ENCODE results near the gene MGMT. TPM values are rescaled to one million over a fixed set of nuclear protein-coding genes. Genes with fewer than 3 reads are reported as not detected.

The MGMT gene
- total RNA-seq, 3 donors from 2014 or later, result 13.2 to 14.6 (median 14.4) TPM

DNA sequence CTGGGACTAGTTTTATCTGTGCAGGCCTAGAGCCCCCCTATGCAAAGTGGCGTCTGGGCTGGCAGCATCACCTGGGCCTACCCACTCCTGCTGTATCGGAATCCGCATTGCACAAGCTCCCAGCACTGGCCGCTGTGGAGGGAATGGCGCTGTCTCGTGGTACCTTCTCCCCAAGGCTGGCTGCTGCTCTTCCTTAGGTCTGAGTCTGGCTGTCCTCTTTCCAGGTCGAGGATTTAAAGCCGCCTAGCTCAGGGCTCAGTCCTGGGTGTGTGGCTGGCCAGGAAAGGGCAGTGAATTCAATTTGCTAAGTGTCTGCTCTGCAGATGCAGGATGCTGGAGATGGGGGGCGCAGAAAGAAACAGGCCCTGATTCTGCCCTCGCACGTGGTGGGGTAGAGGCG lies 44.7 kb downstream of the MGMT start:
- H3K27me3 Mint-ChIP-seq (ENCODE audit: low read depth), result no peaks in the 10 kb centered on the region
- H3K36me3 Mint-ChIP-seq (ENCODE audit: insufficient read depth), result peaks cover 14% of the 10 kb centered on the region
- DNase-seq, result no peak
- ATAC-seq, result no peak
- no peak overlapping the region for H3K4me3 Mint-ChIP-seq
- H3K9me3 Mint-ChIP-seq, result peaks cover 6% of the 10 kb centered on the region
- peaks cover 20% of the 10 kb centered on the region for H3K4me1 Mint-ChIP-seq (ENCODE audit: low read depth)

DNA sequence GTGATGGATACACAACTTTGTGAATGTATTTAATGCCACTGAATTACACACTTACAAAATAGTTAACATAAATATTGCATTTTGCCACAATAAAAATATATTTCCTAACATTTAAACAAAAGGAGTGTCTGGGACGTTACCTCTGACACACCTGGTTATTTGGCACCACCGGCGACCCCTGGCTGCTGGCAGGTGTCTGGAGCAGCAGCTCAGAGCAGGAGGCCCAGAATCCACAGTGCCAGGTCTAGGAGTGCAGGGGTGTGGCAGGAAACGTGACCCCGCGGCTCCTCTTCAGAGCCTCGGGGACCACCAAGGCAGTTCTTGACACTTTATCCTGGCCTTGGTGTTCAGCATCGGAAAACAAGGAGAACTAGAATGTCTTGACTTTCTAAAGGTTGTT lies 46.3 kb downstream of the MGMT start:
- Mint-ChIP-seq H3K36me3 (ENCODE audit: insufficient read depth) (peaks cover 12% of the 10 kb centered on the region), H3K27me3 (ENCODE audit: low read depth) (no peaks in the 10 kb centered on the region), H3K4me1 (ENCODE audit: low read depth) (peaks cover 23% of the 10 kb centered on the region), H3K4me3 (no peak overlapping the region), H3K9me3 (peaks cover 6% of the 10 kb centered on the region)
- ATAC-seq (no peak), DNase-seq (no peak)

GRCh38 chr10:129514568-129515451 lies 47.8 kb downstream of the MGMT start:
- Mint-ChIP-seq H3K9me3 (no peaks in the 10 kb centered on the region), H3K27me3 (ENCODE audit: low read depth) (no peaks in the 10 kb centered on the region), H3K36me3 (ENCODE audit: insufficient read depth) (peaks cover 12% of the 10 kb centered on the region), H3K4me1 (ENCODE audit: low read depth) (peaks cover 23% of the 10 kb centered on the region), H3K4me3 (no peak overlapping the region)
- DNase-seq, result no peak
- ATAC-seq, result no peak

DNA sequence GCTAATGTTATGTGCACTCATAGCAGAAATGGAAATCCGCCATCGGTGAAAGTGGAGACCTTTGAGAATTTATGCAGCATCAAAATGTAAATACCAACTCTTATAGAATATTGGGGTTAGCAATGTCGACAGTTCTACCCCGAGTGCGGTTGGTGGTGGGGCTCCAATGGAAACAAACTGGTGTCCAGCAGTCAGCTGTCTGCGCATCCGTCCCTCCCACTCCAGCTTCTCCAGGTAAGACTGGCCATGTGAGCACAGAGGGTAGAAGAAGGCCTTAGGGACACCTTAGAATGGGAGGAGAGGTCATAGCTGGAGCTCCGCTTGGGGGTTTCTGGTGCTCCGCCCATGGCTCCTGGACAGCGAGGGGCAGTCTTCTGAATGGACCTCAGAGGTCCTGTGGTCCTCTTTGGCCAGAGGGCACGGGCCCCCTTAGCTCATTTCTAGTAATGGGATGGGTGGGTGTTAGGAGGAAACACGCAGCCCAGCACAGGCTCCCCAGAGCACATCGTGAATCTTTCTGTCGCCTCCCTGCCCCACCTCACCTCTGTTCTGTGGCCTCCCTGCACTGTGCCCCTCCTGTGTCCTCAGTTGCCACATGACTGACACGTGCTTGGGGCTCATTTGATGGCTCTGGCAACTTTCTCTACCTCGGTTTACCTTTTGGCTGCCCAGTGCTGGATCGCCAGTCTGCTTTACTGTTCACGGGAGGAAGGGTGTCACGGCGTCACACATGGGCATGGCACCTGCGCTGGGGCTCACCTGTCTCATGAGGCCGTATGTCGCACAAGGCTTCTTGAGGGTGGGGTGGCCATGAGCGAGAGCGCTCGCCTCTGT lies 50.0 kb downstream of the MGMT start:
- DNase-seq (no peak), ATAC-seq (no peak)
- H3K4me1 Mint-ChIP-seq (ENCODE audit: low read depth), result peaks cover 18% of the 10 kb centered on the region
- peaks cover 8% of the 10 kb centered on the region for H3K36me3 Mint-ChIP-seq (ENCODE audit: insufficient read depth)
- no peaks in the 10 kb centered on the region for H3K27me3 Mint-ChIP-seq (ENCODE audit: low read depth)
- no peaks in the 10 kb centered on the region for H3K9me3 Mint-ChIP-seq
- H3K4me3 Mint-ChIP-seq, result no peak overlapping the region

DNA sequence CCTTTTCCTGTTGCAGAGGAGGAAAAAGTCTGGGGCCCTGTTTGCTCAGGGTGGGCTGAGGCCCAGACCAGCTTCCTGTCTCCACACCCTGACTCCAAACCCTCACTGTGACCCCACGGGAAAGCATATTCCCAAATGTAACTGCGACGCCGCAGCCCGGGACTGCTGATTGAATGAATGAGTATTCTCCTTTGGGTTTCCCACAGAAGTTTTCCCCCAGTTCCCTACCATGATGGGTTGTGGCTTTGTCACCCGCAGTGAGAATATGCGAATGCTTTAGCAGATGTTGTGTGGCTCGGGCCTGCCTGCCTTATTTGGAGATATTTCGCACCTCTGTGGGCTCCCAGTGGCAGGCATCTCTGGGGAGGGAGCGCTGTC lies 50.6 kb downstream of the MGMT start:
- Mint-ChIP-seq H3K4me1 (ENCODE audit: low read depth) (peaks cover 15% of the 10 kb centered on the region), H3K36me3 (ENCODE audit: insufficient read depth) (peaks cover 8% of the 10 kb centered on the region), H3K4me3 (no peak overlapping the region), H3K27me3 (ENCODE audit: low read depth) (no peaks in the 10 kb centered on the region), H3K9me3 (no peaks in the 10 kb centered on the region)
- ATAC-seq (no peak), DNase-seq (no peak)

DNA sequence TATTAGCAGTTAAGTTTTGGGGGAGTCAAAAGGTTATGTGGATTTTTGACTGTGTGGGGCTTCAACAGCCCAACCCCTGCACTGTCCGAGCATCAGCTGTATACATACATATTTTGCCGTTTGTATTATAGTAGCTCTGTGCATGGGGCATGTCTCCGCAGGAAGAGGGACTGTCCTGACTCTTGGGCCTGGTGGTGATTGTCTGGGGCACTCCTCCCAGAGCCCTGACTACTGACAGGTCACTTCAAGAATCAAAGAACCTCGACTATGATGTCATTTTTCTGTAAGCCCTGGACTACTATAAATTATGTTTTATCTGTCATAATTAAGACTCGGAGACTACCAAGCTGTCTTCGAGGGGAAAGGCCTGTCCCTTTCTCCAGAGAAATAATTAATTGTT lies 51.8 kb downstream of the MGMT start:
- Mint-ChIP-seq H3K9me3 (no peaks in the 10 kb centered on the region), H3K36me3 (ENCODE audit: insufficient read depth) (peaks cover 8% of the 10 kb centered on the region), H3K4me1 (ENCODE audit: low read depth) (peaks cover 12% of the 10 kb centered on the region), H3K4me3 (no peak overlapping the region), H3K27me3 (ENCODE audit: low read depth) (no peaks in the 10 kb centered on the region)
- DNase-seq (no peak), ATAC-seq (no peak)

DNA sequence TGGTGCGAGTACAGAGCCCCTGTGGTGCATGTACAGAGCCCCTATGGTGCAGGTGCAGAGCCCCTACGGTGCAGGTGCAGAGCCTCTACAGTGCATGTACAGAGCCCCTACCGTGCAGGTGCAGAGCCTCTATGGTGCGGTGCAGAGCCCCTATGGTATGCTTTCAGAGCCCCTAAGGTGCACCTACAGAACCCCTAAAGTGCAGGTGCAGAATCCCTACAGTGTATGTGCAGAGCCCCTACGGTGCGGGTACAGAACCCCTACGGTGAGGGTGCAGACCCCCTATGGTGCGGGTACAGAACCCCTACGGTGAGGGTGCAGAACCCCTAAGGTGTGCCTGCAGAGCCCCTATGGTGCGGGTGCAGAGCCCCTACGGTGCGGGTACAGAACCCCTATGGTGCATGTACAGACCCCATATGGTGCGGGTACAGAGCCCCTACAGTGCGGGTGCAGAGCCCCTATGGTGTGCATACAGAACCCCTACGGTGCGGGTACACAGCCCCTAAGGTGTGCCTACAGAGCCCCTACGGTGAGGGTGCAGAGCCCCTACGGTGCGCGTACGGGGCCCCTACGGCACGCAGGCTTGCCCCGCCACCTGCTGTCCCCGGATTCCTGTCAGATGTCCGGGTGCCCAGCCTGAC lies 53.5 kb downstream of the MGMT start:
- ATAC-seq, result no peak
- Mint-ChIP-seq H3K4me3 (no peak overlapping the region), H3K9me3 (no peaks in the 10 kb centered on the region), H3K4me1 (ENCODE audit: low read depth) (peaks cover 4% of the 10 kb centered on the region), H3K36me3 (ENCODE audit: insufficient read depth) (peaks cover 12% of the 10 kb centered on the region), H3K27me3 (ENCODE audit: low read depth) (no peaks in the 10 kb centered on the region)
- DNase-seq, result no peak

- DNase-seq, result no peak
- Mint-ChIP-seq H3K4me1 (ENCODE audit: low read depth) (peaks cover 3% of the 10 kb centered on the region), H3K36me3 (ENCODE audit: insufficient read depth) (peaks cover 12% of the 10 kb centered on the region), H3K9me3 (no peaks in the 10 kb centered on the region), H3K4me3 (no peak overlapping the region), H3K27me3 (ENCODE audit: low read depth) (no peaks in the 10 kb centered on the region)
- ATAC-seq, result no peak
Measured at GRCh38 chr10:129521161-129522025, 54.4 kb downstream of the MGMT start.

DNA sequence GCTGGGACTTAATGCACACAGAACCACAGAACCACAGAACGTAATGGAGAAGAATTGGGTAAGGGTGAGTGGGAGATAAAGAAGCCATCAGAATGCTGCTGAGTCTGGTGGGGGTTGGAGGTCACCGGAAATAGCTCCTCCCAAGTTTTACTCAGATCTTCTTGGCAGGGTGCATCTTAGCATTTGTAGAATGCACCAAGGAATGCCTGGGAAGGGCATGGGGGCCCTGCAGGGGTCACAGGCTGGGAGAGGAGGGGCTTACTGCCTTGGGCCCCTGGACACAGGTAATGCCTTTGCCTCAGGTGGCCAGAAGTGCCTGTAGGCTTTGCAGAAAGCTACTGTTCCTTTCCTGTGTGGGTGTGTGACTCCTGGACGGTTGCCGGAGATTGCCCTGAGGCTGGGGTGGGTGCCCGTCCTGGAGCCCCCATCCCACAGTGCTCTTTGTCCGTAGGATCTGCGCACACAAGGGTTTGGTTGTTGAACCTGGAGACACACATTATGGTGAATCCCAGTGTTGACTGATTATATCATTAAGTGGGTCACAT lies 55.1 kb downstream of the MGMT start:
- peaks cover 15% of the 10 kb centered on the region for H3K36me3 Mint-ChIP-seq (ENCODE audit: insufficient read depth)
- no peak for ATAC-seq
- no peak overlapping the region for H3K4me3 Mint-ChIP-seq
- H3K9me3 Mint-ChIP-seq, result no peaks in the 10 kb centered on the region
- H3K27me3 Mint-ChIP-seq (ENCODE audit: low read depth), result no peaks in the 10 kb centered on the region
- DNase-seq, result no peak
- H3K4me1 Mint-ChIP-seq (ENCODE audit: low read depth), result peaks cover 3% of the 10 kb centered on the region

GRCh38 chr10:129523031-129523722 lies 56.1 kb downstream of the MGMT start:
- H3K4me3 Mint-ChIP-seq, result no peak overlapping the region
- H3K9me3 Mint-ChIP-seq, result no peaks in the 10 kb centered on the region
- H3K36me3 Mint-ChIP-seq (ENCODE audit: insufficient read depth), result peaks cover 18% of the 10 kb centered on the region
- no peaks in the 10 kb centered on the region for H3K4me1 Mint-ChIP-seq (ENCODE audit: low read depth)
- ATAC-seq (no peak), DNase-seq (no peak)
- H3K27me3 Mint-ChIP-seq (ENCODE audit: low read depth), result no peaks in the 10 kb centered on the region

- H3K36me3 Mint-ChIP-seq (ENCODE audit: insufficient read depth), result peaks cover 20% of the 10 kb centered on the region
- no peaks in the 10 kb centered on the region for H3K9me3 Mint-ChIP-seq
- DNase-seq (no peak), ATAC-seq (no peak)
- H3K4me3 Mint-ChIP-seq, result no peak overlapping the region
- no peaks in the 10 kb centered on the region for H3K27me3 Mint-ChIP-seq (ENCODE audit: low read depth)
- H3K4me1 Mint-ChIP-seq (ENCODE audit: low read depth), result peaks cover under 1% of the 10 kb centered on the region
Measured at GRCh38 chr10:129523723-129524316, 56.8 kb downstream of the MGMT start.

GRCh38 chr10:129524936-129525335 lies 57.9 kb downstream of the MGMT start:
- ATAC-seq, result no peak
- Mint-ChIP-seq H3K27me3 (ENCODE audit: low read depth) (no peaks in the 10 kb centered on the region), H3K4me1 (ENCODE audit: low read depth) (peaks cover 2% of the 10 kb centered on the region), H3K36me3 (ENCODE audit: insufficient read depth) (peaks cover 20% of the 10 kb centered on the region), H3K9me3 (no peaks in the 10 kb centered on the region), H3K4me3 (no peak overlapping the region)
- DNase-seq, result no peak

DNA sequence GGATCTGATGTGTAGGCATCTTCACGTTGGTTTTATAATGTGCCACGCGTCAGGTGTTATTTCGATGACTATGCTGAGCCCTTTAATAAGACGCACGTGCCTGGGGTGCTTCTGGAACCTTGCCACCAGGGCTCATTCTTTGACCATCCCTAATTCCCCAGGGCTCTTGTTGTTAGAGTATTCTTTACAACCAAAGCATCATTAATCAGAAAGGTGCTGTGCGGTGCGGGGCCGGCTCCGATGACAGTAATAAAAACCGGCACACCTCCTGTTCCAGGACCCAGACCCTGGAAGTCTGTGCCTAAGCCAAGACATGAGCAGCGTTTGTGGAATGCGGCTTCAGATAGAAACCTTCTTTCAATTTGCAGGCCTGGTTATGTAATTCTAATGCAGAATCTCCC lies 58.4 kb downstream of the MGMT start:
- Mint-ChIP-seq H3K4me1 (ENCODE audit: low read depth) (peaks cover 2% of the 10 kb centered on the region), H3K36me3 (ENCODE audit: insufficient read depth) (peaks cover 20% of the 10 kb centered on the region), H3K4me3 (no peak overlapping the region), H3K27me3 (ENCODE audit: low read depth) (no peaks in the 10 kb centered on the region), H3K9me3 (no peaks in the 10 kb centered on the region)
- ATAC-seq, result no peak
- no peak for DNase-seq

Measured in activated T-cell treated with anti-CD3 and anti-CD28 coated beads, Interleukin-2, amount 50 U/mL, for 4 hours (primary cell).